GM12875 (cell line): Measurements from ENCODE around the gene WNT9A.

Experiments
- H3K4me3 ChIP-seq: one replicate; pipeline ENCODE4 v1.5.1; 2011; ENCODE audit warnings: low read depth, low read length, control low read depth
- TF ChIP-seq, protein P1 (sequence below): IDR thresholded peaks from 2 replicates; pipeline ENCODE4 v1.5.1; 2011; ENCODE audit warnings: low read depth, mild to moderate bottlenecking, control low read depth, inconsistent platforms, low read length, moderate library complexity, borderline replicate concordance; ENCODE audit not compliant: insufficient read depth

WNT9A gene

DNA sequence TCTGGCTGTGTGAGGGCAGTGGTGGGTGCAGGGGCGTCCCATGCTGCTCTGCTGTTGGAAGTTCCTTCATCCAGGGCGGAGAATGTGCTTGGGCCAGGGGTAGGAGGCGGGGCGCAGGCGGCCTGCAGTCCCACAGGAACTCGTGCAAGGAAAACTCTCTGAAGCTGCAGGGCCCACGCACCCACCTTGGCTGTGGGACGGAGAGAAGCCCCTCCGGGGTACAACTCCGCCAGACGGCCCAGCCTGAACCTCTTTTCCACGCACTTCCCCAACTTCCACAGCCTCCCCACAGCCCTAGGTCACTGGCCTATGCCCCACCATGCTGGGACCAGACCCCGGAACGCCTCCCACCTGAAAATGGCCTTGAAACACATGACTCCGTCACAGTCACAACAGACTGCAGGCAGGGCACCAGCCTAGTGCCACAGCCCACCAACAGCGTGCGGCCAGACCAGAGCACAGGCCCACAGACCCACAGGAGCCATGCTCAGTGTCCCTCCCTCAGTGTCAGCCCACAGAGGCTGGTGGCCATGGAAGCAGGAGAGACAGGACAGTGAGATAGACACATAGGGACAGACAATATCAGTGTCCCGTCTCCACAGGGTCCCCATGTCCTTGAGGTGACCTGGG, 47.8 kb downstream of the WNT9A start:
- TF ChIP-seq, protein P1, sequence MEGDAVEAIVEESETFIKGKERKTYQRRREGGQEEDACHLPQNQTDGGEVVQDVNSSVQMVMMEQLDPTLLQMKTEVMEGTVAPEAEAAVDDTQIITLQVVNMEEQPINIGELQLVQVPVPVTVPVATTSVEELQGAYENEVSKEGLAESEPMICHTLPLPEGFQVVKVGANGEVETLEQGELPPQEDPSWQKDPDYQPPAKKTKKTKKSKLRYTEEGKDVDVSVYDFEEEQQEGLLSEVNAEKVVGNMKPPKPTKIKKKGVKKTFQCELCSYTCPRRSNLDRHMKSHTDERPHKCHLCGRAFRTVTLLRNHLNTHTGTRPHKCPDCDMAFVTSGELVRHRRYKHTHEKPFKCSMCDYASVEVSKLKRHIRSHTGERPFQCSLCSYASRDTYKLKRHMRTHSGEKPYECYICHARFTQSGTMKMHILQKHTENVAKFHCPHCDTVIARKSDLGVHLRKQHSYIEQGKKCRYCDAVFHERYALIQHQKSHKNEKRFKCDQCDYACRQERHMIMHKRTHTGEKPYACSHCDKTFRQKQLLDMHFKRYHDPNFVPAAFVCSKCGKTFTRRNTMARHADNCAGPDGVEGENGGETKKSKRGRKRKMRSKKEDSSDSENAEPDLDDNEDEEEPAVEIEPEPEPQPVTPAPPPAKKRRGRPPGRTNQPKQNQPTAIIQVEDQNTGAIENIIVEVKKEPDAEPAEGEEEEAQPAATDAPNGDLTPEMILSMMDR, result no peak
- no peak overlapping the region for H3K4me3 ChIP-seq

DNA sequence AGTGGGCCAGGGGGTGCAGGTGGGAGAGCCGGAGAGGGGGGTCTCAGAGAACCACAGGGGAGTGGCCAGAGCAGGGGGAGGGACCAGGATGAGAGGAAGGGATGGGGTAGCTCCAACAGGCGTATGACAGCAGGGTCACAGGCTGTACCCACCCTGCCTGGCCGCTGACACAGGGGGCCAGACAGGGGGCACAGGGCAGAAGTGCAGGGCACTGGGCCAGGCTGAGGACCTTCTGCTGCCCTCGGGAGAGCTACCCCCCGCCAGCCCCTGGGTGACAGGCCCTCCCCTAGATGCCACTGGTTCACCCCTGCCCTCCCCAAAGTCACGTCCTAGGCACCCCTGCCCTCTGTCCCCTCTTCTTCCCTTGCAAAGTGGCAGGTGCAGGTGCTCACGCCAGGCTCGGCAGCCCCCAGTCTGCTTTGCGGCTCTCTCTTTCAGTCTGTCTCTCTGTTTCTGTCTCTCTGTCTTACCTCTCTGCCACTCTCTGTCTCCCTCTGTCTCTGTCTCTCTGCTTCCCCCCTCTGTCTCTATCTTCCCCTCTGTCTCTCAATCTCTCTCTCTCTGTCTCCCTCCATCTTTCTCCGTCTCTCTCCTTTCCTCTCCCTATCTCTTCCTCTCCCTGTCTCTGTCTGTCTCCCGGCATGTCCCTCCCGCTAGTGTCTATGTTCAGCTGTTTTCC, 48.5 kb downstream of the WNT9A start:
- TF ChIP-seq, protein P1, result no peak
- no peak overlapping the region for H3K4me3 ChIP-seq

DNA sequence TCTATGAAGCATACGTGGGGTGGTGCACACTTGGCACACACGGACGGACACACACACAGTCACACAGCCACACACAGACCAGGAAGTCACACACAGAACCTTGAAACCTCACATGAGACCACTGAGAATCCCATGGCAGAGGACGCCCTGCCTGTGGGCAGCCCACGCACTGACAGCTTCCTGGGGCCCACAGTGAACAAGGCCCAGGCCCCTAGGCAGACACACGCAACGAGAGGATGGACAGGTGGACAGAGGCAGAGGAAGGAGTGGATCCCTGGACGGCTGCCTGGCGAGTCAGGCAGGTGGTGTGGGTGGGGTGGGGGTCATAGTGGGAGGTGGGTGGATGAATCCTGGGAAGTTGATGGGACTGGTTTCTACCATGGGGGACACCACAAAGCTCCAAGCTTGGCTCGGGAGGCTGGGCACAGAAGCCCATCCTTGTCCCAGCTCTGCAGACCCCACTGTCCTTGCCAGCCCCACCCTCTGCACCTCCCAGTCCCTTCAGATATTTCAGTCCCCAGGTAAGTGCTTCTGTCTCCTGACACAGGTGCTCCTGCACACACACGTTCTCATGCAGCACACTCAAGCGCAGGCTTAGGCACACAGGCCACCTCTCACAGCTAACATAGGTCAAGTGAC, 49.1 kb downstream of the WNT9A start:
- TF ChIP-seq, protein P1, result no peak
- no peak overlapping the region for H3K4me3 ChIP-seq

DNA sequence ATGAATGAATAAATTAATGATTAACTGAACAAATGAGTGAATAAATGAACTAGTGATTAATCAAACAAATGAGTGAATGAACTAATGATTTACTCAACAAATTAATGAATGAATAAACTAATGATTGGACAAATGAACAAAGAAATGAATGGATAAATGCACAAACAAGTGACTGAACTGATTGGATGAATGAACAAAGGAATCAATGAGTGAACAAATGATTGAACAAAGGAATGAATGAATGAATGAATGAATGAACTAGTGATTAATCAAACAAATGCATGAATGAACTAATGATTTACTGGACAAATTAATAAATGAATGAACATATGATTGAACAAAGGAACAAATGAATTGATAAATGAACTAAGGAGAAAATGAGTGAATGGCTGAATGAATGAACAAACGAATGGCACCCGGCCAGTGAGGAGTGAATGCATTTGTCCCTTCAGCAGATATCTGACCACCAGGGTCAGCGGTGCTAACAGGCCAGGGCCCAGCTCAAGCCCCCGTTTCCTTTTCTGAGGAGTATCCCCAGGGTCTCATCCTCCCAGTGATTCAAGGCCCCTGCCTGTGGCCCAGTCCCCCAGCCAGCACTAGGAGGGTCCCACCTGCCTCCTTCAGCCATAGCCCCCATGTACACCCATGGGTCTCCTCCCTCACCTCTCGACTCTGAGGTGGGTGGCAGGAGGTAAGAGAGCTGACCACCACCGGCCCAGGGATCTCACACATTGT, 49.9 kb downstream of the WNT9A start:
- no peak overlapping the region for H3K4me3 ChIP-seq
- TF ChIP-seq, protein P1, result no peak

DNA sequence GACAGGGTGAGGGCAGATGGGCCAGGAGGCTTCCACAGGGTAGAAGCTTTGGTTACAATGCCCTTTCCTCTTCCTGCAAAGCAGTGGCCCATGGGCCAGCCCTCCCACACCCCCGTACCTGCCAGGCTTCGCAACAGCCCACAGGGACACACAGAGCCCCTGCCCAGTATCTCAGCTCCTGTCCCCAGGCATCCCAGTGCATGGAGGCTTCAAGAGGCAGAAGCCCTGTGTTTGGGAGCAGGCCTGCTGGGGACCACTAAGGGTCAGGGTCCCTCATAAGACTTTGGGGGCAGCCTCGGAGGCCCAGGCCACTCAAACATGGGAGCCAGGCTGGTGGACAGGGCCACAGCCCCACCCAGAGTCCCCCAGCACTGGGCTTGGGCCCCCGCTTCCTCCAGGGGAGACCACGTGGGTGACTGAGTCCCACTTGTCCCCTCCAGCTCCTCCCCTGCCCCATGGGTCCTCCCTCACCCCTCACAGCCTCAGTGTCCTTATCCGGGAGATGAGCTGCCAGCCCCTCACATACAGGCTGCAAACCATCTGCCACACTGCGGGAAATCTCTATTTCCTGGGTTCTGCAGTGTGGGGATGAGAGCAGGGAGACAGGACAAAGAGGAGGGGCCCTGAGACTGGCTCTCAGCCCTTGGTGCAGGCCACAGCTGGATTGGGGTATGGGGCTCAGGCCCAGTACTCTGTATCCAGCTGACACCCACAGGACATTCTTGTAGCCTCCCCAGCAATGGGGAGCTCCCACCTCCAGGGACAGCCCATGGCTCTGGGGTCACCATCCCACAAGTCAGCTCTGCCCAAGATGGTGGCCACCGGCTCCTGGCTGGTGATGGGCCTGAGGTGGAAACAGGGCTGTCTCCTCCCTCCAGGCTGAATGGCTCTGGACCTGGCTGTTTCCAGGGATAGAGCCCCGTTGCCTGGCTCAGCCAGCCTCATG, 50.7 kb downstream of the WNT9A start:
- TF ChIP-seq, protein P1, result no peak
- H3K4me3 ChIP-seq, result no peak overlapping the region

DNA sequence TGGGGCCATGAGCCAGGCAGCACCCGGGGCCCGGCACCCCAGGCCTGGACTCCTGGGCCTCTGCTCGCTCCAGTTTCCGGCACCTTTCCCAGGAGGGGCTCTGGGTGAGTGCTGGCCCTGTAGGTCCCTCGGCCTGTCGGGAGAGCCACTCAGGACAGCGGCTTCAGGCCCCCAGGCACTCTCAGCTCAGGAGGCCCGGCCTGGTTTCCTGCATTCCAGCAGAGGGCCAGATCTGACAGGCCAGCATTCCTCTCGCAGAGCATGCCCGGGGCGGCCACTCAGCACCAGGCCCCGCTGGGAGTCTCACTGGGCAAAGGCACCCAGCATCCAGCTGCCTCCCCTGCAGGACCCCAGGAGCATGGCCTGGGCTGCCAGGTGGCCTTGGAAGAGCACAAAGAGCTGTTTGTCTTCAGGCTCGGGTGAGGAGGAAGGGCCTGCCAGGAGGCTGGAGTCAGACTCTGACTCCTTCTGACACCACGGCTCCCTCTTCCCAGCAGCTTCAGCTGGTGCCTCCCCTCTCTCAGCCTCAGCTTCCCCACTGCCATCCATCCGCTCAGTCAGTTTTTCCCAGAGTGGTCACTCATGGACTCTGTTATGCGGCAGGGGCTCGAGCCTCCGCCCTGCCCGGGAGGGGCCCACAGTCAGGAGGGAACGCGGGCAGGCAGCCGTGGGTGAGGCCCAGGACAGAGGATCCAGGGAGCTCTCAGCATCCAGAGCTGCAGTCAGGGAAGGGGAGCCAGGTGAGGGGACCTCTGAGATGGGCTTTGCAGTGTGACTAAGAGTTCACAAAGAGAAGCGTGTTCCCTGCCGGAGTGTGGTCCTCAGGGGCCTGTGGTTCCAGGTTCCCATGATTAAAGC, 51.7 kb downstream of the WNT9A start:
- TF ChIP-seq, protein P1, result no peak
- H3K4me3 ChIP-seq, result no peak overlapping the region
